ENCODE data around the gene NECAB2. TPM values are rescaled to one million over a fixed set of nuclear protein-coding genes. Genes with fewer than 3 reads are reported as not detected.

The NECAB2 gene
- total and polyA plus RNA-seq, 2 of the 8 experiments (the other 6 are each of a cell fraction or from before 2014, with no cell fraction given) = 3.6 to 4.2 TPM

GRCh38 chr16:84036982-84037425 is 69.0 kb downstream of the NECAB2 start:
- Histone ChIP-seq H3K18ac (ENCODE audit: extremely low read depth, low read length) (no peak overlapping the region), H3K4me1 (replicated peaks in 1 of 4; ENCODE audit: control insufficient read depth in 3 of 4, insufficient read depth in 4 of 4, low read length in 3 of 4) (peaks cover 0 to 8% (median 0%) of the 10 kb centered on the region in 4 experiments; a peak in 2 of 7 replicates), H3K36me3 (ENCODE audit: control insufficient read depth in 2 of 4, insufficient read depth in 4 of 4, low read length in 3 of 4) (no peaks in the 10 kb centered on the region), H2BK20ac (ENCODE audit: low read length) (no peak overlapping the region), H4K8ac (ENCODE audit: extremely low read depth, insufficient read depth, low read length) (no peak overlapping the region), H3K79me1 (ENCODE audit: low read depth, low read length) (no peaks in the 10 kb centered on the region), H3K4me2 (ENCODE audit: insufficient read depth in 1 of 2, low read depth in 2 of 2, low read length in 2 of 2) (no peak overlapping the region), H3K27me3 (replicated peaks in 1 of 4; ENCODE audit: control insufficient read depth in 3 of 4, extremely low read depth in 1 of 4, insufficient read depth in 3 of 4, low read length in 3 of 4) (0 out of 7 replicates have a peak, but pooled peaks cover 0 to 2% (median 0%) of the 10 kb centered on the region in 4 experiments), H3K14ac (ENCODE audit: insufficient read length) (no peak overlapping the region), H4K5ac (ENCODE audit: insufficient read length, low read depth, low read length) (no peak overlapping the region), H2BK120ac (replicated peaks; ENCODE audit: low read depth, low read length) (no peak overlapping the region), H3K4me3 (ENCODE audit: extremely low read depth in 1 of 4, insufficient read depth in 2 of 4, low read depth in 3 of 4, low read length in 4 of 4) (no peak overlapping the region), H3K27ac (ENCODE audit: low read depth, low read length) (no peak overlapping the region), H2AK5ac (ENCODE audit: low read depth, low read length) (no peak overlapping the region), H3K79me2 (ENCODE audit: control insufficient read depth in 1 of 2, insufficient read depth in 2 of 2, low read length in 2 of 2) (no peaks in the 10 kb centered on the region), H2AFZ (ENCODE audit: low read length) (no peak overlapping the region), H3K9ac (replicated peaks in 1 of 4; ENCODE audit: extremely low read depth in 1 of 4, low read depth in 3 of 4, low read length in 3 of 4) (no peak overlapping the region), H3K4ac (replicated peaks; ENCODE audit: insufficient read length, low read depth, low read length) (peak overlapping the region; percentile 22), H3K23me2 (ENCODE audit: low read depth, low read length) (no peaks in the 10 kb centered on the region; the same call in 1 of the 2 replicates), H4K20me1 (replicated peaks in 1 of 2; ENCODE audit: control insufficient read depth in 1 of 2, insufficient read depth in 2 of 2, low read length in 2 of 2) (no peaks in the 10 kb centered on the region), H2BK12ac (ENCODE audit: low read depth, low read length) (peak overlapping the region; percentile 39; the same call in 1 of the 2 replicates), H4K91ac (replicated peaks; ENCODE audit: insufficient read length, low read length) (no peak overlapping the region), H2BK15ac (ENCODE audit: low read length) (no peak overlapping the region), H3K23ac (ENCODE audit: insufficient read length) (no peak overlapping the region), H2BK5ac (ENCODE audit: low read depth, low read length) (no peak overlapping the region), H3K9me3 (ENCODE audit: insufficient read depth in 2 of 2, low read depth in 1 of 2, low read length in 1 of 2) (peaks cover 5 to 6% of the 10 kb centered on the region in 2 experiments; a peak in 1 of 4 replicates), H3K56ac (replicated peaks; ENCODE audit: insufficient read length, low read depth, low read length) (no peak overlapping the region)
- CTCF ChIA-PET (ENCODE audit: partially characterized antibody) = interaction anchor here (1.3 to 12.8 kb wide), 3 partner anchors 9 to 77 kb away, joined by 4 to 267 read pairs (median 7); partner anchors contain the start of gene OSGIN1
- WGBS, 2 experiments (ENCODE audit: extremely low coverage in 1 of 2, insufficient coverage in 1 of 2, insufficient read length in 1 of 2, insufficient replicate concordance in 2 of 2, low coverage in 1 of 2, low lambda C conversion rate in 2 of 2, missing lambda C conversion rate in 1 of 2) = 86% methylated on average over 8 of the region's 8 CpGs; no CpG with 5 or more reads in 1 of the 2 experiments
- DNase-seq (ENCODE audit: low read depth in 1 of 2, low spot score in 2 of 2) = no peak
- TF ChIP-seq RAD21 (IDR thresholded peaks at IDR 0.05 in 1 of 2, conservative IDR thresholded peaks at IDR 0.05 in 1 of 2; ENCODE audit: low read depth in 2 of 2, low read length in 2 of 2) (no peak), KDM1A (IDR thresholded peaks at IDR 0.05; ENCODE audit: borderline replicate concordance, low read length) (0 out of 2 replicates have a peak, but pooled peaks have one; percentile 19)
- POLR2A ChIA-PET (ENCODE audit: partially characterized antibody) = interaction anchor here (1.7 kb wide), 1 partner anchor 16 kb away, joined by 5 read pairs; no protein-coding TSS in a partner anchor
- no peak for FAIRE-seq
